HG02571 (cell line): ENCODE measurements around the gene MIF.
"Not testable (repeated sequence)": the region's sequence is repeated elsewhere in the genome, so short reads cannot be mapped to it uniquely, and the experiment has no call there.

Experiments used
- ATAC-seq: cut with Tn5 transposase; IDR thresholded peaks from one replicate; pipeline ENCODE4 v1.9.1; 2021; ENCODE audit warnings: mild to moderate bottlenecking, moderate library complexity; ENCODE audit not compliant: unreplicated experiment

The MIF gene

DNA sequence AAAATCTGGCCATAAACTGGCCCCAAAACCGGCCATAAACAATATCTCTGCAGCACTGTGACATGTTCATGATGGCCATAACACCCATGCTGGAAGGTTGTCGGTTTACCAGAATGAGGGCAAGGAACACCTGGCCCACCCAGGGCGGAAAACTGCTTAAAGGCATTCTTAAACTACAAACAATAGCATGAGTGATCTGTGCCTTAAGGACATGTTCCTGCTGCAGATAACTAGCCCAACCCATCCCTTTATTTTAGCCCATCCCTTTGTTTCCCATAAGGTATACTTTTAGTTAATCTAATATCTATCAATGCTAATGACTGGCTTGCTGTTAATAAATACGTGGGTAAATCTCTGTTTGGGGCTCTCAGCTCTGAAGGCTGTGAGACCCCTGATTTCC is 6.0 kb downstream of the MIF start:
- not testable (repeated sequence) for ATAC-seq

- ATAC-seq = no peak
These were observed 7.4 kb downstream of the MIF start for GRCh38 chr22:23901600-23901999.

DNA sequence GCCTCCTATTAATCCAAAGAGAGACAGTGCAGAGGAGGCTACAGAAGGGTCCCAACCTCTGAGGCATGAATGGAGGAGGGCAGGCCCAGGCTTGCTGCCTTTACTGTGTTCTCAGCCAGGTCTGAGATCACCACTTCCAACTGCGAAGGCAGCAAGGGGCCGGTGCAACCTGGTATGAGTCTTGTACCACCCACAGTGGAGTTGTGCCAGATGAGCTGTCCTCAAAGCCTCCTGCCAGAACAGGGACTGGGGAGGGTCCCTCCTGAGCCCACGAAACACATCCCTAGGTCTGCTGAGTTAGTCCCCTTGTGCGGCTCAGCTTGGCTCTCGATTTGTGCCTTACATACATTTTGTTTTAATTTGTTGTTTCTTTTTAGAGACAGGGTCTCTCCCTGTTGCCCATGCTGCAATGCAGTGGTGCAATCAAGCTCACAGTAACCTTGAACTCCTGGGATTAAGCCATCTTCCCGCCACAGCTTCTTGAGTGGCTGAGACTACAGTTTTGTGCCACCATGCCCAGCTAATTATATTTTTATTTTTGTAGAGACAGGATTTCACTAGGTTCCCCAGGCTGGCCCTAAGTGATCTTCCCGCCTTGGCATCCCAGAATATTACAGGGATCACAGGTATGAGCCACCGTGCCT is 9.3 kb downstream of the MIF start:
- ATAC-seq = no peak

GRCh38 chr22:23904573-23905254 is 10.5 kb downstream of the MIF start:
- no peak for ATAC-seq

DNA sequence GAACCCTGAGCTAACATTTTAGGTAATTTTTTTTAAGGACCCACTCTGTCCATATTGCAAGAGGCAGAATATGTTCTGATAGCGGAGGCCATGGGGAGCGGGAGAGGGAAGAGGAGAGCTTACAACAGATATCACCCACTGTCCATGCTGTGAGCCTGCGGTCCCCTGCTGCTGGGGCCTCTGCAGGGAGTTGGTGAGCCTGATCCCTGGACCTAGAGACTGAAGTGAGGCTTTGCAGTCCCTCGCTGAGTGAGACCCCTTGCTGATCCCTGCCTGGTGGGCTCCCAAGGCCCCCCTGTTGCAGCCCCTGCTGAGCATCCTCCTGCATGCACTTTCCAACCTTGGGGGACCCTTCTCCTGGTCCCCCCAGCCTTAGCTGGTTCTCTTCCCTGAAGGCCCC is 12.5 kb downstream of the MIF start:
- ATAC-seq = no peak

- not testable (repeated sequence) for ATAC-seq
These were observed 13.2 kb downstream of the MIF start for GRCh38 chr22:23907423-23907822.

GRCh38 chr22:23908587-23909205 is 14.5 kb downstream of the MIF start:
- ATAC-seq = no peak

DNA sequence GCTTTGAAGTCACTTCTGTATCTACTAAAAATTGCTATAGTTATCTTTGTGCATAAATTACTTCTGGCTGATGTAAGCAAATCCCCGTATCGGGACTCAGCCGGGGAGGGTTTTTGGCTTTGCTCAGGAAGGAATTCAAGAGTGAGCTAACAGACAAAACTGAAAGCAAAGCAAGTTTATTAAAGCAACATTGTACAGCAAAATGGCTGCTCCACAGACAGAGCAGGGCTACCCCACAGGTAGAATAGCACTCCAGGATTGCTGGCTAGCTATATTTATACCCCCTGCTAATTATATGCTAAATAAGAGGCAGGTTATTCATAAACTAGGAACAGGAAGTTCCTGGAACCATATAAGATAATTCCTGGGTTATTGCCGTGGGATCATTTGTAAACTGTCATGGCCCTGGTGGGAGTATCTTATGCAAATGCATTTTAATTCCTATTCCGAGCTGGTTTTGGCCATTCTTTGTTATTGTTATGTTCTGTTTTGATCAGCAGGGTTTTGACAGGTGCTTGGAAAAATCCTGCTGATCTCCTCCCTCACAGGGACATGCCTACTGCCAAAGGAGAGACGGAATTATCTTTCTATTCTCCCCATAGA is 15.2 kb downstream of the MIF start:
- ATAC-seq = no peak

DNA sequence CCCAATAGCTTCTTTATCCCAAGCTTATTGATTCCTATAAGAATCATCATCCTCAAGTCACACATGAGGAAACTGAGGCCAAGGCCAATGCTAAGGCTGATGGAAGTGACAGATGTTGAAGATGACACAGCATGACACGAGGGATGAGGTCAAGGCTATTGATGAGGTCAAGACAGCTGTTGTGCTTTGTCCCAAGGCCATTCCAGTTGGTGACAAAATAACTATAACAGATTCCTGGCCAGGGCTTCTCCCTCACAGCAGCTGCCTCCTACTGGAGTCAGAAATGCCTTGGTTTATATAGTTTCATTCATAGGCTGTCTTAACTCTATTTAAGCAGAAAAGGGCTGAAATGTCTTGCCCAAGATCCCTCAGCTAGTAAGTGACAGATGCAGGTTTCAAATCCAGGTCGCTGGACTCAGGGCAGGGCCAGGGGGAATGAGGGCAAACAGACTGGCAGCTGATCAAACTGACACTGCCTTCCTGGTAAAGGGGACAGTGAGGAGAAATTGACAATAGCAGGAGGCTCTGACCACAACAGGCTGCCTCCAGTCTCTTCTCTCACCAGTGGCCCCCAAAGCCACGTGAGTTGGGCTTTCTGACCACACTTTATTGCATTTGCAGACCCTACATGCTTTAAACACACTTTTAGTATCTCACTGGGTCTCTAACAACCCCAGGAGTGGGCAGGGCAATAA is 16.5 kb downstream of the MIF start:
- ATAC-seq = no peak

DNA sequence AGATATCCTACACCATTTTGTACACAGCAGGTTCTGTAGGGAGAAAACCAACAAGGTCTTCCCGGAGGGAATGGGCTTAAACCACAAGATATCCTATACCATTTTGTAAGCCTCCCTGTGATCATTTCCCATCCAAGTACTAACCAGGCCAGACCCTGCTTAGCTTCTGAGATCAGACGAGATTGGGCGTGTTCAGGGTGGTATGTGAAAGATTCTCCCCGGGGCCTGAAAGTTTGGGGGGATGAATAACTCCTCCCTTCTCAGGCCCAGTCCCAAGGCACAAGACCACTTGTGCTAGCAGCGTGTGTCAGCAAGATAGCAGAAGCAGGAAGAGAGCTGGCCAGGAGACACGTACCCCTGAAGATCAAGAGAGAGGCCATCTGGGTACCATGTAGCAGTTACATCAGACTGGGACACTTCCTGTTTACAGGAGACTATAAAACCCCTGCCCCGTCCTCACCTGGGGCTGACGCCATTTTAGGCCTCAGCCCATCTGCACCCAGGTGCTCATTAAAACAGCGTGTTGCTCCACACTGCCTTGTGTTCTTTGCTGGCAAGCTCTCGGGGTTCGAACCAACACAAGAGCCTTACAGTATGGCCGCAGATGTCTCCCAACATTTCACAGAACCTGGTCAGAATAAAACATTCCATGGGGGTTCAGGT is 17.3 kb downstream of the MIF start:
- ATAC-seq = no peak

GRCh38 chr22:23912293-23912903 is 18.2 kb downstream of the MIF start:
- ATAC-seq = no peak

GRCh38 chr22:23913306-23913660 is 19.1 kb downstream of the MIF start:
- no peak for ATAC-seq

DNA sequence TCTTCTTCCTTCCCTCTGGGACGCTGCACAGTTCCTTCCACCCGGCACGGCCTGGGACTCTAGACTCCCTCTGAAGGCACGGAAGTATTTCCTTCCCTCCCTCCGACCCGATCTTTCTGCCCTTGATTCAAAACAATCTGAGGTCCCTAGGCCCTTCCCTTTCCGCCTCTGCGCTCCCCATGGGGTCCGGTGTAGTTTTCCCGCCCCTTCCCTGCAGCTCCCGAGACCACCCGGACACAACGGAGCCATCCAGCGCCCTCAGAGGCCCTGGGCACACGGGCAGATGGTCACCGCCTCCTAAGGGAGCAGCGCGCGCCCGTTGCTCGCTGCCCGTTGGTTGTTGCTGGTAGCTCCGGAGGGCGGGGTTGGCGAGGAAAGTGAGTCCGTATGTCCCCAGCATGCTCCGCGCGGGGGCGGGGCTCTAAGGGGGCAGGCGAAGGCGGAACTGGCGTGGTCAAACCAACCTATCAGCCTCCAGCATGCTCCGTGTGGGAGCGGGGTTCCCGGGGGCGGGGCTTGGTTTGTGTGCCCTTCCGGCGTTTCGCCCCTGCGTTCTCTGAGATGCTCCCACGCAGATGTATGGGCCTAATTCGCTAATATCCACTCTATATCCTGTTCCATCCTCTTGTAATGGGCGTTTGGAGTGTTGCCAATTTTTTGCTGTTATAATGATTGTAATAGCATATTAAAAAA is 19.6 kb downstream of the MIF start:
- ATAC-seq = peak; percentile 88

- ATAC-seq = no peak
These were observed 21.1 kb downstream of the MIF start for GRCh38 chr22:23915290-23915689.

DNA sequence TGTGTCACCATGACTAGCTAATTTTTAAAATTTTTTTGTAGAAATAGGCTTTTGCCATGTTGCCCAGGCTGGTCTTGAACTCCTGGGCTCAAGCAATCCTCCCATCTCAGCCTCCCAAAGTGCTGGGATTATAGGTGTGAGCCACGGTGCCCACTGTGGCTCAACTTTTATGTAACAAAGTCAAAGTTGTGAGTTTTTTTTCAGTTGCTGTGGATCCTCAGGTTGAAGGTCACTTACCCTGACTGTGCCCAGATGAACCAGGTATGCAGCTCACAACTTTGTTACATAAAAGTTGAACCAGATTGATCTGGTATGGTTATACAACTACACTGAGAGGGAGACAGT is 26.1 kb downstream of the MIF start:
- not testable (repeated sequence) for ATAC-seq

DNA sequence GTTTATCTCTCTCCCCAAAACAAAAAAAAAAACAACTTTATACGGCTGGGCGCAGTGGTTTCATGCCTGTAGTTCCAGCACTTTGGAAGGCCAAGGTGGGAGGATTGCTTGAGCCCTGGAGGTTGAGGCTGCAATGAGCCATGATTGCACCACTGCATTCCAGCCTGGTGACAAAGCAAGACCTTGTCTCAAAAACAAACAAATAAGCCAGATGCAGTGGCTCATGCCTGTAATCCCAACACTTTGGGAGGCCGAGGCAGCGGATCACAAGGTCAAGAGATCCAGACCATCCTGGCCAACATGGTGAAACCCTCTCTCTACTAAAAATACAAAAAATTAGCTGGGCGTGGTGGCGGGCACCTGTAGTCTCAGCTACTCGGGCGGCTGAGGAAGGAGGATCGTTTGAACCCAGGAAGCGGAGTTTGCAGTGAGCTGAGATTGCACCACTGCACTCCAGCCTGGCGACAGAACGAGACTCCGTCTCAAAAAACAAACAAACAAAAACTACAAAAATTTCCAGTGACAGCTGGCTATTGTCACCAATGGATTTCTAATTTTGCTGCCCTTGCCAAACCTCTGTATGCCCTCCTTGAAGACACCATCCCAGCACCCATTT is 27.5 kb downstream of the MIF start:
- not testable (repeated sequence) for ATAC-seq

GRCh38 chr22:23922921-23923320 is 28.7 kb downstream of the MIF start:
- ATAC-seq = no peak

DNA sequence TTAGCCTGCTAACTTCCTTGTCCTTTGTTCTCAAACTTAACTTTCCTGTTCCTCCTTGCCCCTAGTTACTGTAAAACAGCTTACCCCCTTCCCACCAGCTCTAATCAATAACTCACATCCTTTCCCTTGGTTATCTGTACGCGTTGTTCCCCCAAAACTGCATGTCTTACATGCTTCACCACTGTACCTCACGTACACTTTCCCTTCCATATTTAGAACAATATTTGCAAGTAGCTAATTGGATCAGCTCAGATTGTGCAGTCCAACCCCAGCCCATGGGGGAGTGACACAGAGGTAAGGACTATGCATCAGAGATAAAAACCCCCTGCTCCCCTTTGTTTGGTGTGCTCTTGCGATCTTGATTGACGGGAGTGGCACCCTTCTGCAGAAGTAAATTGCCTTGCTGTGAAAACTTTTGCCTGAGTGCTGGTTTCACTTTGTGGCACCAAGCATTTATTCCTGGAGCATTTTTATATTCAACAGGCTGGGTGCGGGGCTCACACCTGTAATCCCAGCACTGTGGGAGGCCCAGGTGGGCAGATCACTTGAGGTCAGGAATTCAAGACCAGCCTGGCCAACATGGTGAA is 30.9 kb downstream of the MIF start:
- no peak for ATAC-seq

DNA sequence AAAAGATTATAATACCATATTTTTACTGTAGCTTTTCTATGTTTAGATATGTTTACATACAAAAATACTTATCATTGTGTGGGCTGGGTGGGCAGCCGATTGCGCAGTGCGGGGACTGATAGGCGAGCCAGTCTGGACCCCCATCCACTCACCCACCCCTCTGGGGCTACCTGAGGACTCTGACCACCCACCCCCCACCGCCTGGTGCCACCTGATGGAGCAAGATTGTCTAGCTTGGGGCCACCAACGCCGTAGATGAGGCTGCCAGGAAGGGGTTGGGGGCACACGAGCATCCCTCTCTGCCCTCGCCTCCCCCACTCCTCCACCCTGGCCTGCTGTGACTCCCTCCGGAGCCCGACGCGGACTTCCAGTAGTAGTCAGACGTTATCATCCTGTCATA is 32.4 kb downstream of the MIF start:
- no peak for ATAC-seq
